ENCODE measurements around the gene RPH3AL.

- no peak for TF ChIP-seq EZH2 (IDR thresholded peaks at IDR 0.05; ENCODE audit: borderline replicate concordance, control insufficient read depth, low read depth, low read length)
- TF ChIP-seq ZBTB4 (CRISPR knock-in tag; IDR thresholded peaks at IDR 0.05): no peak
- TF ChIP-seq SREBF2 (IDR thresholded peaks at IDR 0.05; ENCODE audit: low read length): no peak
- TF ChIP-seq NFIC (IDR thresholded peaks at IDR 0.05; ENCODE audit: low read depth, low read length): no peak
- no peak for TF ChIP-seq ZBTB33 (IDR thresholded peaks at IDR 0.05)
- no peak for TF ChIP-seq CTCF (IDR thresholded peaks at IDR 0.05 in 2 of 3, conservative IDR thresholded peaks at IDR 0.05 in 1 of 3; ENCODE audit: control insufficient read depth in 2 of 3, extremely low read depth in 1 of 3, insufficient read depth in 1 of 3, low read depth in 3 of 3, low read length in 3 of 3)
- no peak for TF ChIP-seq LARP7 (IDR thresholded peaks at IDR 0.05)
Observed at GRCh38 chr17:393806-394717, 41.5 kb upstream of the RPH3AL start.
